Spleen (tissue), 7 donors: ENCODE results near the gene NOTCH2.

Source experiments
- CTCF ChIP-seq, 11 experiments: fragments of 200-600 bp in 7 of 11; fragments of 450-650 bp in 4 of 11; sonication (generic) in 4 of 11; IDR thresholded peaks in 8 of 11; conservative IDR thresholded peaks in 3 of 11; 1 replicate in 7 of 11; 2 replicates in 4 of 11; pipeline versions ENCODE4 v1.4.0 to v1.8.0; 2016 to 2021; ENCODE audit warnings: antibody characterized with exemption in 11 of 11, inconsistent platforms in 4 of 11, mild to moderate bottlenecking in 1 of 11
- POLR2A ChIP-seq, 3 donors: fragments of 450-650 bp; IDR thresholded peaks; one replicate each; pipeline ENCODE4 v1.5.1; 2017; ENCODE audit warnings: antibody characterized with exemption in 3 of 3, mild to moderate bottlenecking in 1 of 3
- POLR2AphosphoS5 ChIP-seq, 3 donors: sonication (generic); formaldehyde crosslinking; IDR thresholded peaks; one replicate each; pipeline ENCODE4 v1.5.1; 2017; ENCODE audit warnings: antibody characterized with exemption in 3 of 3
- donor health status: DM: no; HTN: no; CAD: no; lungs with moderate emphysema.
- donor health status: DM: no; HTN: no; CAD: no.
- donor health status: DM: no; HTN: no; CAD: no.

GRCh38 chr1:119893827-119894700, 175.4 kb downstream of the NOTCH2 start:
- TF ChIP-seq CTCF (IDR thresholded peaks at IDR 0.05 in 8 of 11, conservative IDR thresholded peaks at IDR 0.05 in 3 of 11) (no peak), POLR2AphosphoS5 (IDR thresholded peaks at IDR 0.05) (no peak), POLR2A (IDR thresholded peaks at IDR 0.05) (no peak)
